HG02981 (cell line): ENCODE results near the gene DAAM2.

ENCODE experiments used
- ATAC-seq: cut with Tn5 transposase; IDR thresholded peaks from one replicate; pipeline ENCODE4 v1.9.1; 2021; ENCODE audit warnings: mild to moderate bottlenecking, moderate library complexity; ENCODE audit not compliant: unreplicated experiment

Gene DAAM2

GRCh38 chr6:39881851-39882530 lies 89.8 kb downstream of the DAAM2 start:
- ATAC-seq = no peak

GRCh38 chr6:39882531-39882899 lies 90.3 kb downstream of the DAAM2 start:
- no peak for ATAC-seq

- no peak for ATAC-seq
These were observed 92.5 kb downstream of the DAAM2 start for GRCh38 chr6:39884696-39885095.

- no peak for ATAC-seq
These were observed 93.5 kb downstream of the DAAM2 start for GRCh38 chr6:39885691-39886090.

- ATAC-seq = no peak
These were observed 94.7 kb downstream of the DAAM2 start for GRCh38 chr6:39886871-39887270.

GRCh38 chr6:39887692-39888450 lies 95.7 kb downstream of the DAAM2 start:
- ATAC-seq = no peak

- no peak for ATAC-seq
These were observed 97.1 kb downstream of the DAAM2 start for GRCh38 chr6:39889229-39889628.

GRCh38 chr6:39891353-39891752 lies 99.2 kb downstream of the DAAM2 start:
- ATAC-seq = no peak

- ATAC-seq = no peak
These were observed 99.8 kb downstream of the DAAM2 start for GRCh38 chr6:39891976-39892375.

- ATAC-seq = no peak
These were observed 100.4 kb downstream of the DAAM2 start for GRCh38 chr6:39892490-39893129.

GRCh38 chr6:39893286-39893685 lies 101.1 kb downstream of the DAAM2 start:
- no peak for ATAC-seq

GRCh38 chr6:39896701-39897100 lies 104.5 kb downstream of the DAAM2 start:
- no peak for ATAC-seq

- ATAC-seq = no peak
These were observed 105.5 kb downstream of the DAAM2 start for GRCh38 chr6:39897698-39898097.

GRCh38 chr6:39898625-39899024 lies 106.4 kb downstream of the DAAM2 start:
- ATAC-seq = no peak

- no peak for ATAC-seq
These were observed 107.5 kb downstream of the DAAM2 start for GRCh38 chr6:39899554-39900295.

GRCh38 chr6:39901116-39901655 lies 109.0 kb downstream of the DAAM2 start:
- ATAC-seq = no peak

GRCh38 chr6:39901670-39902069 lies 109.5 kb downstream of the DAAM2 start:
- no peak for ATAC-seq

GRCh38 chr6:39902136-39902535 lies 110.0 kb downstream of the DAAM2 start:
- no peak for ATAC-seq

GRCh38 chr6:39902786-39903465 lies 110.8 kb downstream of the DAAM2 start:
- ATAC-seq = no peak

GRCh38 chr6:39903656-39904055 lies 111.5 kb downstream of the DAAM2 start:
- no peak for ATAC-seq
